GM21447 (cell line): ENCODE measurements around the gene ALOXE3.
"Not testable (repeated sequence)": the region's sequence is repeated elsewhere in the genome, so short reads cannot be mapped to it uniquely, and the experiment has no call there.

Experiments
- ATAC-seq: cut with Tn5 transposase; IDR thresholded peaks from one replicate; pipeline ENCODE4 v1.9.1; 2021; ENCODE audit not compliant: unreplicated experiment

Gene ALOXE3

GRCh38 chr17:8073627-8074484, 44.5 kb downstream of the ALOXE3 start:
- no peak for ATAC-seq

GRCh38 chr17:8072729-8073461, 45.4 kb downstream of the ALOXE3 start:
- ATAC-seq, result no peak

GRCh38 chr17:8072341-8072728, 46.0 kb downstream of the ALOXE3 start:
- no peak for ATAC-seq

- ATAC-seq, result no peak
Measured at GRCh38 chr17:8071496-8071895, 46.8 kb downstream of the ALOXE3 start.

GRCh38 chr17:8069587-8069860, 48.8 kb downstream of the ALOXE3 start:
- ATAC-seq, result no peak

- ATAC-seq, result no peak
Measured at GRCh38 chr17:8068736-8069586, 49.4 kb downstream of the ALOXE3 start.

GRCh38 chr17:8067806-8068205, 50.5 kb downstream of the ALOXE3 start:
- ATAC-seq, result no peak

- no peak for ATAC-seq
Measured at GRCh38 chr17:8066841-8067775, 51.2 kb downstream of the ALOXE3 start.

GRCh38 chr17:8064561-8065019, 53.7 kb downstream of the ALOXE3 start:
- ATAC-seq, result no peak

- ATAC-seq, result no peak
Measured at GRCh38 chr17:8063761-8064534, 54.4 kb downstream of the ALOXE3 start.

GRCh38 chr17:8062807-8063483, 55.4 kb downstream of the ALOXE3 start:
- ATAC-seq, result no peak

- no peak for ATAC-seq
Measured at GRCh38 chr17:8062435-8062806, 55.9 kb downstream of the ALOXE3 start.

GRCh38 chr17:8061851-8062250, 56.5 kb downstream of the ALOXE3 start:
- ATAC-seq, result not testable (repeated sequence)

GRCh38 chr17:8060274-8060673, 58.0 kb downstream of the ALOXE3 start:
- no peak for ATAC-seq

GRCh38 chr17:8059131-8059530, 59.2 kb downstream of the ALOXE3 start:
- no peak for ATAC-seq

- no peak for ATAC-seq
Measured at GRCh38 chr17:8057691-8058114, 60.6 kb downstream of the ALOXE3 start.

- ATAC-seq, result no peak
Measured at GRCh38 chr17:8056976-8057625, 61.2 kb downstream of the ALOXE3 start.

GRCh38 chr17:8056232-8056975, 61.9 kb downstream of the ALOXE3 start:
- peak; percentile 64 for ATAC-seq
